Vagina (tissue), 2 donors: Measurements from ENCODE around the gene ST6GALNAC4. TPM values are rescaled to one million over a fixed set of nuclear protein-coding genes. Genes with fewer than 3 reads are reported as not detected.

Source experiments
- DNase-seq, 2 donors: peaks; one replicate each; pipeline ENCODE4 v3.0.0-alpha.2; 2017; ENCODE audit errors: extremely low spot score in 2 of 2
- H3K27ac ChIP-seq: fragments of 200-600 bp; sonication (generic); one replicate; pipeline ENCODE4 v1.5.1; 2019
- H3K27me3 ChIP-seq: fragments of 200-600 bp; sonication (generic); one replicate; pipeline ENCODE4 v1.5.1; 2019
- H3K36me3 ChIP-seq, 2 donors: fragments of 200-600 bp; sonication (generic); one replicate each; pipeline ENCODE4 v1.5.1; 2017 to 2019
- H3K4me1 ChIP-seq: fragments of 200-600 bp; sonication (generic); one replicate; pipeline ENCODE4 v1.5.1; 2019
- H3K4me3 ChIP-seq, 2 donors: fragments of 200-600 bp; sonication (generic); 1 replicate in 1 of 2; 2 replicates in 1 of 2; pipeline ENCODE4 v1.5.1; 2016 to 2019
- H3K9me3 ChIP-seq: fragments of 200-600 bp; sonication (generic); one replicate; pipeline ENCODE4 v1.5.1; 2019
- POLR2A ChIP-seq, 2 donors: fragments of 450-650 bp; IDR thresholded peaks; one replicate each; pipeline ENCODE4 v1.6.1; 2017; ENCODE audit warnings: antibody characterized with exemption in 2 of 2, mild to moderate bottlenecking in 2 of 2, moderate library complexity in 2 of 2
- POLR2AphosphoS5 ChIP-seq, 2 donors: sonication (generic); formaldehyde crosslinking; IDR thresholded peaks; one replicate each; pipeline ENCODE4 v1.9.0; 2017; ENCODE audit warnings: antibody characterized with exemption in 2 of 2, mild to moderate bottlenecking in 2 of 2, low read depth in 1 of 2; ENCODE audit not compliant: insufficient read depth in 1 of 2
- intact Hi-C: fragments of 100-400 bp; cut with DNase I; formaldehyde crosslinking; loops from one replicate; pipeline ENCODE4 v1.15.1; 2023
- total RNA-seq: library from RNA; depleted of rRNA; stranded (reverse); fragments of >200 nt; gene quantifications from one replicate; pipeline ENCODE4 v1.2.3, GENCODE V29; 2016
- TF ChIP-seq, protein P1 (sequence below), 3 experiments: fragments of 450-650 bp in 2 of 3; fragments of 200-600 bp in 1 of 3; sonication (generic) in 1 of 3; IDR thresholded peaks; one replicate each; pipeline ENCODE4 v1.5.1; 2017 to 2019; ENCODE audit warnings: antibody characterized with exemption in 3 of 3, mild to moderate bottlenecking in 2 of 3, moderate library complexity in 2 of 3

The ST6GALNAC4 gene
- total RNA-seq, 1 donor from 2014 or later: 33.1 TPM

DNA sequence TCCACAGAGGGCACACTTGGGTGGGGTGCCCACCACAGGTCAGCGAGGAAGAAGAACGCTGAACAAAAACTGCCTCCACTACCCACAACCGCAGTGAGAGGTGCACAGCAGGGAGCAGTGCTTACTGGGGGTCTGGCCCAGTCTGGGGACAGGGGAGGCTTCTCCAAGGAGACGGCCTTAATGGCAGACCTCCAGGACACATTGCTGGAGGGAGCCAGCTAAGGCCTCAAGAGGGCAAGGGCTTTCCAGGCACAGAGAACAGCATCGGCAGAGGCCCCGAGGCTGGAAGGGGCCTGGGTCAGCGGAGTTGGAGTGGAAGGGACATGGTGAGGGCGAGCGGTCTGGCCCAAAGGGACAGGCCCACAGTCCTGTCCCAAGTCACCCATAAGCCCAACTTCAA is 29.1 kb upstream of the ST6GALNAC4 start:
- H3K9me3 ChIP-seq: no peaks in the 10 kb centered on the region
- TF ChIP-seq, protein P1, sequence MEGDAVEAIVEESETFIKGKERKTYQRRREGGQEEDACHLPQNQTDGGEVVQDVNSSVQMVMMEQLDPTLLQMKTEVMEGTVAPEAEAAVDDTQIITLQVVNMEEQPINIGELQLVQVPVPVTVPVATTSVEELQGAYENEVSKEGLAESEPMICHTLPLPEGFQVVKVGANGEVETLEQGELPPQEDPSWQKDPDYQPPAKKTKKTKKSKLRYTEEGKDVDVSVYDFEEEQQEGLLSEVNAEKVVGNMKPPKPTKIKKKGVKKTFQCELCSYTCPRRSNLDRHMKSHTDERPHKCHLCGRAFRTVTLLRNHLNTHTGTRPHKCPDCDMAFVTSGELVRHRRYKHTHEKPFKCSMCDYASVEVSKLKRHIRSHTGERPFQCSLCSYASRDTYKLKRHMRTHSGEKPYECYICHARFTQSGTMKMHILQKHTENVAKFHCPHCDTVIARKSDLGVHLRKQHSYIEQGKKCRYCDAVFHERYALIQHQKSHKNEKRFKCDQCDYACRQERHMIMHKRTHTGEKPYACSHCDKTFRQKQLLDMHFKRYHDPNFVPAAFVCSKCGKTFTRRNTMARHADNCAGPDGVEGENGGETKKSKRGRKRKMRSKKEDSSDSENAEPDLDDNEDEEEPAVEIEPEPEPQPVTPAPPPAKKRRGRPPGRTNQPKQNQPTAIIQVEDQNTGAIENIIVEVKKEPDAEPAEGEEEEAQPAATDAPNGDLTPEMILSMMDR (IDR thresholded peaks at IDR 0.05): no peak
- TF ChIP-seq POLR2A (IDR thresholded peaks at IDR 0.05) (no peak), POLR2AphosphoS5 (IDR thresholded peaks at IDR 0.05; ENCODE audit: insufficient read depth in 1 of 2, low read depth in 1 of 2) (no peak)
- DNase-seq: no peak
- H3K27ac ChIP-seq: peak overlapping the region; percentile 69
- no peaks in the 10 kb centered on the region for H3K27me3 ChIP-seq
- H3K36me3 ChIP-seq: peaks cover 0 to 32% of the 10 kb centered on the region in 2 donors
- no peak overlapping the region for H3K4me3 ChIP-seq
- peaks cover 59% of the 10 kb centered on the region for H3K4me1 ChIP-seq
- intact Hi-C loops: no loop called here

DNA sequence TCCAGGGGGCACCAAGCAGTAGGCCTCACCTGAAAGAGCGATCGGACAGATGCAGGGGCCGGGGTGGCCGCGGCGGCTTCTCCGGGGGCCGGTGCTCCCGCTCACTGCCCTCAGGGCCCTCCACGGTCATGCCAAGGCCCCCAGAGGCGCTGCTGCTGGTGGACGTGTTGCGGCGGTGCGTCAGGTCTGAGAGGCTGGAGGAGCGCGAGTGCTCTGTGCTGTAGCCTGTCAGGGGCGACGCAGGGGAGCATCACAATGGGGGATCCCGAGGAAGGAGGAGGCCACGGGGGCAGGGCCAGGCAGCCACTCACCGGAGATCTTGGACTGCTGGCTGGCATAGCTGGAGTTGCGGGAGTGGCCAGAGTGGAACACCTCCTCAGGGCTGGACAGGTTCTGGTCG is 28.5 kb upstream of the ST6GALNAC4 start:
- no peak for DNase-seq

DNA sequence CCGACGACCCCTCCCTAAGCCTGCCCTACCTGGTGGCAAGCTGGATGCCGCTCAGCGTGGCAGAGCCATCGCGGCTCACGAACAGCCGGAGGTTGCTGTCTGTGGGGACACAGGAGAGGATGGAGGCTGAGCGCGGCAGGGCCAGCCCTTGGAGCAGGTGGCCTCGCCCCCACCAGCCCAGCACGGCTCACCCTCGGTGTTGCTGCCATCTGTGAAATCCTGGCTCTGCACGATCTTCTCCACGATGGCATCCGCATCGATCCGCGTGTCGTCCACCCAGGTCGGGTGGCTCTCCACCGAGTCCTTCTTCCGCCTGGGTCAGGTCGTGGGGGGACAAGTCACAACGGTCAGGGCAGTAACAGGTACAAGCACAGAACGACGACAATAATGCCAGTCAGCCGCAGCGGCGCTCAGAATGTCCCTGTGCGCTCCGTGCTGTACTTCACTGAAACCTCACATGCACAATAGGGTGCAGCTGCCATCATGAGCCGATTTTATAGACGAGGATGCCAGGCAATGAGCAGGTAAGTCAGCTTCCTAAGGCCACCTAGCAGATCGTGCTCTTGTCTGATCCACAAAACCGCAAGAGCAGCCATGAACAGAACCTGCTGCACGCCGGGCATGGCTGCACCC is 27.9 kb upstream of the ST6GALNAC4 start:
- no peak for TF ChIP-seq POLR2AphosphoS5 (IDR thresholded peaks at IDR 0.05; ENCODE audit: insufficient read depth in 1 of 2, low read depth in 1 of 2)
- no peak for TF ChIP-seq POLR2A (IDR thresholded peaks at IDR 0.05)
- TF ChIP-seq, protein P1 (IDR thresholded peaks at IDR 0.05): no peak
- Histone ChIP-seq H3K4me1 (peaks cover 47% of the 10 kb centered on the region), H3K36me3 (peaks cover 0 to 32% of the 10 kb centered on the region in 2 donors), H3K27me3 (no peaks in the 10 kb centered on the region), H3K27ac (peak overlapping the region; percentile 77), H3K4me3 (no peak overlapping the region), H3K9me3 (no peaks in the 10 kb centered on the region)
- no peak for DNase-seq
- intact Hi-C loops: loop anchor here (5.0 kb wide), 3 partner anchors 38 to 173 kb away; partner anchors contain the start of gene EEIG1

More for the DNA sequence above, 28.5 kb upstream of the ST6GALNAC4 start:
- H3K27me3 ChIP-seq: no peaks in the 10 kb centered on the region
- H3K27ac ChIP-seq: peak overlapping the region; percentile 69
- peaks cover 0 to 32% of the 10 kb centered on the region in 2 donors for H3K36me3 ChIP-seq
- TF ChIP-seq, protein P1 (IDR thresholded peaks at IDR 0.05): no peak
- no peak for TF ChIP-seq POLR2AphosphoS5 (IDR thresholded peaks at IDR 0.05; ENCODE audit: insufficient read depth in 1 of 2, low read depth in 1 of 2)
- TF ChIP-seq POLR2A (IDR thresholded peaks at IDR 0.05): no peak
- intact Hi-C loops: no loop called here
- H3K4me3 ChIP-seq: no peak overlapping the region
- no peaks in the 10 kb centered on the region for H3K9me3 ChIP-seq
- H3K4me1 ChIP-seq: peaks cover 53% of the 10 kb centered on the region

DNA sequence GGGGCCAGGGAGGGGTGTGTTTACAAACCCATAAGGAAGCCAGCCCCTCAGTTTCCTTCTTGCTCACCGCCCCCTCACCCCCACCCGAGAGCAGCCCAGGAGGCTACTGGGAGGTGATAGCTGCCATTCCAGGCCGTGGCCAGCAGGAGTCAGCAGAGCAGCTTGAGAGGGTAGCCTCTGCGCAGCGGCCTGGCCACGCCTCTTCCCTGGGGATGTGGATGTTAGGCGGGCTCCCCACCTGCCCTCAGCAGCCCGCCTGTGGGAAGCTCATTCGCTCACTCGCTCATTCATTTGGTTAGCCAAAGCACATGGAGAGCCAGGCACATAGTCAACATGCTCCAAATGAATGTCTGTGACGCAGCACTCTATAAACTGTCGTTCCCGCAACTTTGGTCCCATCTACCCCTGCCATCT is 26.9 kb upstream of the ST6GALNAC4 start:
- Histone ChIP-seq H3K4me1 (peaks cover 46% of the 10 kb centered on the region), H3K27ac (peak overlapping the region; percentile 77)

More for the DNA sequence above, 26.9 kb upstream of the ST6GALNAC4 start:
- Histone ChIP-seq H3K4me3 (no peak overlapping the region), H3K36me3 (peaks cover 0 to 32% of the 10 kb centered on the region in 2 donors), H3K9me3 (no peaks in the 10 kb centered on the region), H3K27me3 (no peaks in the 10 kb centered on the region)
- DNase-seq: no peak
- TF ChIP-seq POLR2AphosphoS5 (IDR thresholded peaks at IDR 0.05; ENCODE audit: insufficient read depth in 1 of 2, low read depth in 1 of 2): peak in 1 of 2 donors; percentile 51
- TF ChIP-seq, protein P1 (IDR thresholded peaks at IDR 0.05): peak; percentile 84 to 96 (median 90)
- TF ChIP-seq POLR2A (IDR thresholded peaks at IDR 0.05): no peak
- intact Hi-C loops: loop anchor here (5.0 kb wide), 3 partner anchors 39 to 174 kb away; partner anchors contain the start of gene EEIG1
